Omental fat pad (tissue), 4 donors: ENCODE results near the gene CREB3L2. TPM values are rescaled to one million over a fixed set of nuclear protein-coding genes. Genes with fewer than 3 reads are reported as not detected.

ENCODE experiments used
- ATAC-seq: fragments of 150-250 bp; one replicate; pipeline ENCODE4 v1.9.1; 2016; ENCODE audit warnings: mild to moderate bottlenecking, moderate library complexity; ENCODE audit not compliant: low FRiP score
- DNase-seq: peaks from one replicate; pipeline ENCODE4 v3.0.0-alpha.2; 2019; ENCODE audit warnings: low spot score
- total RNA-seq, 4 donors: library from RNA; depleted of rRNA; stranded (reverse); fragments of >200 nt; gene quantifications; one replicate each; pipeline ENCODE4 v1.1.0, GENCODE V29; 2016
- TF ChIP-seq, protein P1 (sequence below), 3 donors: fragments of 450-650 bp; IDR thresholded peaks; one replicate each; pipeline ENCODE4 v1.5.1; 2016 to 2017; ENCODE audit warnings: antibody characterized with exemption in 3 of 3, mild to moderate bottlenecking in 3 of 3, moderate library complexity in 2 of 3

Gene CREB3L2
- total RNA-seq, 4 donors from 2014 or later, result 35.6 to 50.4 (median 42.8) TPM

DNA sequence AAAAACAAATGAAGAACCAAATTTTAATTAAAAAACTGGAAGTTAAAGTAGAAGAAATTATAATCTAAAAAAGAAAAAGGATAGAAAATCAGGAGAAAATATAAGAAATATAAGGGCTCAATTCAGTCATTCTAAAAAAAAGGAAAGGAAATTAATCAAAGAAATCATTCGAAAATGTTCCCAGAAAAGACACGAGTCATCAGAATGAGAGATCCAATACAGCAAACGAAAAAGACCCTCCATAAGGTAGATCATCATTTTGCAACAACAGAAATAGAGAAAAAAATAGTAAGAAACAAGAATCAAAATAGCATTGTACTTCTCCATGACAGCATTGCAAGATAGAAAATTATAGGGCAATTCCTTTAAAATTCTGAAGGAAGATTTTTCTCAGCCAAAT, 132.6 kb downstream of the CREB3L2 start:
- DNase-seq (no peak), ATAC-seq (no peak)
- TF ChIP-seq, protein P1, sequence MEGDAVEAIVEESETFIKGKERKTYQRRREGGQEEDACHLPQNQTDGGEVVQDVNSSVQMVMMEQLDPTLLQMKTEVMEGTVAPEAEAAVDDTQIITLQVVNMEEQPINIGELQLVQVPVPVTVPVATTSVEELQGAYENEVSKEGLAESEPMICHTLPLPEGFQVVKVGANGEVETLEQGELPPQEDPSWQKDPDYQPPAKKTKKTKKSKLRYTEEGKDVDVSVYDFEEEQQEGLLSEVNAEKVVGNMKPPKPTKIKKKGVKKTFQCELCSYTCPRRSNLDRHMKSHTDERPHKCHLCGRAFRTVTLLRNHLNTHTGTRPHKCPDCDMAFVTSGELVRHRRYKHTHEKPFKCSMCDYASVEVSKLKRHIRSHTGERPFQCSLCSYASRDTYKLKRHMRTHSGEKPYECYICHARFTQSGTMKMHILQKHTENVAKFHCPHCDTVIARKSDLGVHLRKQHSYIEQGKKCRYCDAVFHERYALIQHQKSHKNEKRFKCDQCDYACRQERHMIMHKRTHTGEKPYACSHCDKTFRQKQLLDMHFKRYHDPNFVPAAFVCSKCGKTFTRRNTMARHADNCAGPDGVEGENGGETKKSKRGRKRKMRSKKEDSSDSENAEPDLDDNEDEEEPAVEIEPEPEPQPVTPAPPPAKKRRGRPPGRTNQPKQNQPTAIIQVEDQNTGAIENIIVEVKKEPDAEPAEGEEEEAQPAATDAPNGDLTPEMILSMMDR (IDR thresholded peaks at IDR 0.05), result no peak

DNA sequence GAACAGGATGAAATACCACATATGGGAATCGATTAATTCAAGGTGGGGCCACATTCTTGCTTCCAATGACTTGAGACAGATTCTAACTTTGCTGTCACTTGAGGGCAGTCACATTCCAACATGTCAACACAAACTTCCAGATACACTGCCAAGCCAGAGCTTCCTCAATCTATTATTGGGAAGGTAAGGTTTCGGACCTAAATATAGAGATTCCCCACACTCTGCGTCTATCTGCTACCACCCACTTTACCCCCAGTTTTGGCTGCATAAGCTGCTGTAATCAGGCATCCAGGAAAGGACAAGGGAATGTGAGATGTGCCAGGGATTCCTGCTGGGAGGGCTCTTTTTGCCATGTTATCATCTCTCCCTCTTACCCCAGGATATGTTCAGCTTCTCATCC, 134.6 kb downstream of the CREB3L2 start:
- DNase-seq, result no peak
- no peak for ATAC-seq
- TF ChIP-seq, protein P1 (IDR thresholded peaks at IDR 0.05), result no peak

DNA sequence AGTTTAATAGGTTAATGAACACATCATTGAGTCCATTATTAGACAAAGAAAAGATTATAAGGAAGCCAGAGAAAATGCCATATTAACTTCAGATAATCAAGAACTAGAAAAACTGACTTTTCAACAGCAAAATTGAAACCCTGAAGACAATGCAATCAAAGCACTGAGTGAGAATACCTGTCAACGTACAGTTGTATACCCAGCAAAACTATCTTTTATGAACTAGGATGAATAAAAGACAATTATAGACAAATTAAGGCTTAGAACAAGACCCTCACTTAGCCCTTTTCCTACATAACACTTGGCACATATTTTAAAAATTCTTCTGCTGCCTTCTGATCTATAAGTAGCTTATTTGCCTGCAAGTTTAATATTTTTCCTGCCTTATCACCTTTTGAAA, 136.1 kb downstream of the CREB3L2 start:
- TF ChIP-seq, protein P1 (IDR thresholded peaks at IDR 0.05), result no peak
- ATAC-seq, result no peak
- no peak for DNase-seq

DNA sequence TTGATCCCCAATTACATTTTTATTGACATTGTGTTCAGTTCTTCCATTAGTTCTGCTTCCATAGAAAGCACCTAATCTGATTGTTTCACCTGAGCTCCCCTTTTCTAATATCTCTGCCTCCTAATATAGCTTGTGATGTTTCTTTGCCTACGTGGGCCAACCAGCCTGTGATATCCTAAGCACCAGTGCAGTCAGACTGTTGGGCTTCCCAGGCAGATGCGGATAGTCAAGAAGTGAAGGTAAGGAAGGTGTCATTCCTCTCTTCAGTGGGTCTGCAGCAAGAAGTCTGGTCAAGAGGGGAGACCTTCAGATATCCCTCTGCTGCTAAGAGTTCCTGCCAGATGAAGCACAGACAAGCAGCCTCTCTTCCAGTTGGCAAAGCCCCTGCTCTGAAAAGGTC, 138.9 kb downstream of the CREB3L2 start:
- ATAC-seq (no peak), DNase-seq (no peak)
- TF ChIP-seq, protein P1 (IDR thresholded peaks at IDR 0.05), result no peak

DNA sequence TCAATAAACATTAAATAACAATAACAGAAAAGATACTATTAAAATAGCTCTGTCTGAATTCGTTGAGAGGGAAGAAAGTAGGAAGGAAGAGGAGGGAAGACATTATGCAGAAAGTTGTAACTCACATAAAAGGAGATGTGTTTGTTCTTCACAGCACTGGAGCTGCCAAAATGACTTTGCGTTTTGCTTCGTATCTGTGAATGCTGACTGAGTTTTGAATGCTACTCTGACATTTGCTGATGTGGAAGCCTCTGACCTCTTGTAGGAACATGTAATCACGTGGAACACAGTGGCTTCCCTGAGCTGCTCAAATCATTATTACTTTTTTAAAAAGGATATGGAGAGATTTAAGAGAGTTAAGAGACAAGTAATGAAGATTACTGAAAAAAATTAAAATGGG, 139.5 kb downstream of the CREB3L2 start:
- DNase-seq (no peak), ATAC-seq (no peak)
- TF ChIP-seq, protein P1 (IDR thresholded peaks at IDR 0.05), result no peak

DNA sequence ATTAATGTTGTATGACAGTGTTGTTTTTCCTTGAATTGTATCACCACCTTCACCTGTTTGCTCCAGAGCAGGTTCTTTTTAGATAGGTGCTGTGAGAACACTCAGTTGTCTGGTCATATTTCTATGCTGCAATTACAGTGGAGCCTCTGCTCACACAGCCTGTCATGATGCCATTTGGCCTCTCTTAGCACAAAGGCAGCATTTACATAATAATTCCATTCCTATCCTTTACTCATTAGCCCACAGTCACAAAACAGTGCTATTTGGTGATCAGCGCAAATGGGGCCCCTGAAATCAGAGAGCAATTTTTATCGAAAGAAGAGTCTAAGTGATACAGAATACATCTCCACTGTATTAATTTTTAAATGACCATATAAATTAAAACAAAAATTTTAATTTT, 141.3 kb downstream of the CREB3L2 start:
- no peak for DNase-seq
- ATAC-seq, result no peak
- TF ChIP-seq, protein P1 (IDR thresholded peaks at IDR 0.05), result no peak

DNA sequence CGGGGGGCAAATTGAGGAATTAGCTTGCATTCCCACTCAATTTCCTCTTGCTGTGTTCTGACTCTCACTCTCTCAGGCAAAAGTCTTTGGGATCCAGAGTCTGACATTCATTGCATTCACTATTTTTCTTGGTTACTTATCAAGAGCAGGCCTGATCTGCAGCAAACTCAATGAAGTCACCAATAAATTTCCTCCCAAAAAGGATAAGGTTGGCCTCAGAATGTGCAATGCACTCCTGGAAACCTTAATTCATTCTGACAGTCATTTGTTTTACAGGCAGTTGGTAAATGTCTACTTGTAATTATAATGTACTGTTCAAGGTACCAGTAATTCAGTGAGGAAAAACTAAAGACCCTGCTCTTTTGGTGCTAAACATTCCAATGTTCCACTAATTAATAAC, 148.8 kb downstream of the CREB3L2 start:
- DNase-seq (no peak), ATAC-seq (no peak)
- TF ChIP-seq, protein P1 (IDR thresholded peaks at IDR 0.05), result no peak
